ENCODE results near the gene KIR3DL1. TPM values are rescaled to one million over a fixed set of nuclear protein-coding genes. Genes with fewer than 3 reads are reported as not detected.
"Not testable (repeated sequence)": the region's sequence is repeated elsewhere in the genome, so short reads cannot be mapped to it uniquely, and the experiment has no call there.

The KIR3DL1 gene
- total and polyA plus RNA-seq, 2 donors (not counting 1 experiment from before 2014, with no cell fraction given) = not detected

DNA sequence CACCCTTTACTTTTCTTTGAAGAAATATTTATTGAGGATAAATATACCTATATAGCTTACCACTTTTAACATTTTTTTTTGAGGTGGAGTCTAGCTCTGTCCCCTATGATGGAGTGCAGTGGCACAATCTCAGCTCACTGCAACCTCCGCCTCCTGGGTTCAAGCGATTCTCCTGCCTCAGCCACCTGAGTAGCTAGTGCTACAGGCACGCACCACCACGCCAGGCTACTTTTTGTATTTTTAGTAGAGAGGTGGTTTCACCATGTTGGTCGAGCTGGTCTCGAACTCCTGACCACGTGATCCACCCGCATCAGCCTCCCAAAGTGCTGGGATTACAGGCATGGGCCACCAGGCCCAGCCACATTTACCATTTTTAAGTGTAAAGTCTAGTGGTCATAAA is 40.4 kb upstream of the KIR3DL1 start:
- not testable (repeated sequence) for H3K9me3 ChIP-seq (ENCODE audit: control insufficient read depth, insufficient read depth, low read depth, low read length); H3K36me3 ChIP-seq (ENCODE audit: control insufficient read depth, insufficient read depth, low read length); H2AFZ ChIP-seq (ENCODE audit: low read length); H3K27me3 ChIP-seq (ENCODE audit: control insufficient read depth, insufficient read depth, low read length); H3K79me2 ChIP-seq (ENCODE audit: control insufficient read depth, insufficient read depth, low read length); DNase-seq (ENCODE audit: low read depth in 2 of 2); H4K20me1 ChIP-seq (ENCODE audit: control insufficient read depth, extremely low read depth, insufficient read depth, low read length); H3K4me1 ChIP-seq (ENCODE audit: control insufficient read depth, extremely low read depth, insufficient read depth, low read length); H3K9ac ChIP-seq (ENCODE audit: insufficient read depth, low read length); H3K27ac ChIP-seq (ENCODE audit: insufficient read depth, low read length); H3K4me2 ChIP-seq (ENCODE audit: extremely low read depth, insufficient read depth, low read length); H3K4me3 ChIP-seq (replicated peaks in 1 of 4; ENCODE audit: control extremely low read depth in 1 of 4, insufficient read depth in 1 of 4, low read depth in 3 of 4, low read length in 4 of 4)

GRCh38 chr19:54777851-54778250 is 38.4 kb upstream of the KIR3DL1 start:
- not testable (repeated sequence) for H3K4me3 ChIP-seq (replicated peaks in 1 of 4; ENCODE audit: control extremely low read depth in 1 of 4, insufficient read depth in 1 of 4, low read depth in 3 of 4, low read length in 4 of 4); H3K36me3 ChIP-seq (ENCODE audit: control insufficient read depth, insufficient read depth, low read length); H4K20me1 ChIP-seq (ENCODE audit: control insufficient read depth, extremely low read depth, insufficient read depth, low read length); H3K4me2 ChIP-seq (ENCODE audit: extremely low read depth, insufficient read depth, low read length); H3K9me3 ChIP-seq (ENCODE audit: control insufficient read depth, insufficient read depth, low read depth, low read length); H3K27me3 ChIP-seq (ENCODE audit: control insufficient read depth, insufficient read depth, low read length); H3K9ac ChIP-seq (ENCODE audit: insufficient read depth, low read length); DNase-seq (ENCODE audit: low read depth in 2 of 2); H3K79me2 ChIP-seq (ENCODE audit: control insufficient read depth, insufficient read depth, low read length); H2AFZ ChIP-seq (ENCODE audit: low read length); H3K27ac ChIP-seq (ENCODE audit: insufficient read depth, low read length); H3K4me1 ChIP-seq (ENCODE audit: control insufficient read depth, extremely low read depth, insufficient read depth, low read length)

GRCh38 chr19:54778896-54779295 is 37.4 kb upstream of the KIR3DL1 start:
- not testable (repeated sequence) for H3K4me3 ChIP-seq (replicated peaks in 1 of 4; ENCODE audit: control extremely low read depth in 1 of 4, insufficient read depth in 1 of 4, low read depth in 3 of 4, low read length in 4 of 4); DNase-seq (ENCODE audit: low read depth in 2 of 2); H3K36me3 ChIP-seq (ENCODE audit: control insufficient read depth, insufficient read depth, low read length); H3K4me2 ChIP-seq (ENCODE audit: extremely low read depth, insufficient read depth, low read length); H4K20me1 ChIP-seq (ENCODE audit: control insufficient read depth, extremely low read depth, insufficient read depth, low read length); H3K27me3 ChIP-seq (ENCODE audit: control insufficient read depth, insufficient read depth, low read length); H3K9me3 ChIP-seq (ENCODE audit: control insufficient read depth, insufficient read depth, low read depth, low read length); H3K79me2 ChIP-seq (ENCODE audit: control insufficient read depth, insufficient read depth, low read length); H3K4me1 ChIP-seq (ENCODE audit: control insufficient read depth, extremely low read depth, insufficient read depth, low read length); H2AFZ ChIP-seq (ENCODE audit: low read length); H3K27ac ChIP-seq (ENCODE audit: insufficient read depth, low read length); H3K9ac ChIP-seq (ENCODE audit: insufficient read depth, low read length)

DNA sequence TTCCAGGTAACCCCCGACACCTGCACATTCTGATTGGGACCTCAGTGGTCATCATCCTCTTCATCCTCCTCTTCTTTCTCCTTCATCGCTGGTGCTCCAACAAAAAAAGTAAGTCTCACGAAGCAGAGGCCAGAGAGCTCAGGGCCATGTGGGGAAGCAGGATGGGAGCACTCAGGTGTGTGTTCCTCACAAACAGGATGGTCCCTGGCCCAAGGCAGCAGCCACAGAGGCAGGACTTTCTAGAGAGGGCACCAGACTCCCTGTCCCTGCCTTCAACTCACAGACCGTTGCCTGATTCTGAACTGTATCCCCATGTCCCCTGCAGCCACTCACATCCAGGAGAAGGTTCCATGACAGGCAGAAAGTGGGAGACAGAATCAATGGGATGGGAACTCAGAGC is 33.4 kb upstream of the KIR3DL1 start:
- H3K27ac ChIP-seq (ENCODE audit: insufficient read depth, low read length); DNase-seq (ENCODE audit: low read depth in 2 of 2): not testable (repeated sequence)

GRCh38 chr19:54786091-54786723 is 30.1 kb upstream of the KIR3DL1 start:
- not testable (repeated sequence) for H3K79me2 ChIP-seq (ENCODE audit: control insufficient read depth, insufficient read depth, low read length); H3K9me3 ChIP-seq (ENCODE audit: control insufficient read depth, insufficient read depth, low read depth, low read length); H3K4me1 ChIP-seq (ENCODE audit: control insufficient read depth, extremely low read depth, insufficient read depth, low read length); H3K9ac ChIP-seq (ENCODE audit: insufficient read depth, low read length); H3K4me2 ChIP-seq (ENCODE audit: extremely low read depth, insufficient read depth, low read length); H3K36me3 ChIP-seq (ENCODE audit: control insufficient read depth, insufficient read depth, low read length); H3K27me3 ChIP-seq (ENCODE audit: control insufficient read depth, insufficient read depth, low read length); H4K20me1 ChIP-seq (ENCODE audit: control insufficient read depth, extremely low read depth, insufficient read depth, low read length); H3K4me3 ChIP-seq (replicated peaks in 1 of 4; ENCODE audit: control extremely low read depth in 1 of 4, insufficient read depth in 1 of 4, low read depth in 3 of 4, low read length in 4 of 4); H3K27ac ChIP-seq (ENCODE audit: insufficient read depth, low read length); DNase-seq (ENCODE audit: low read depth in 2 of 2); H2AFZ ChIP-seq (ENCODE audit: low read length)

More for the DNA sequence above, 33.4 kb upstream of the KIR3DL1 start:
- not testable (repeated sequence) for H3K27me3 ChIP-seq (ENCODE audit: control insufficient read depth, insufficient read depth, low read length); H3K4me2 ChIP-seq (ENCODE audit: extremely low read depth, insufficient read depth, low read length); H3K4me1 ChIP-seq (ENCODE audit: control insufficient read depth, extremely low read depth, insufficient read depth, low read length); H3K9ac ChIP-seq (ENCODE audit: insufficient read depth, low read length); H3K4me3 ChIP-seq (replicated peaks in 1 of 4; ENCODE audit: control extremely low read depth in 1 of 4, insufficient read depth in 1 of 4, low read depth in 3 of 4, low read length in 4 of 4); H4K20me1 ChIP-seq (ENCODE audit: control insufficient read depth, extremely low read depth, insufficient read depth, low read length); H2AFZ ChIP-seq (ENCODE audit: low read length); H3K36me3 ChIP-seq (ENCODE audit: control insufficient read depth, insufficient read depth, low read length); H3K79me2 ChIP-seq (ENCODE audit: control insufficient read depth, insufficient read depth, low read length); H3K9me3 ChIP-seq (ENCODE audit: control insufficient read depth, insufficient read depth, low read depth, low read length)

DNA sequence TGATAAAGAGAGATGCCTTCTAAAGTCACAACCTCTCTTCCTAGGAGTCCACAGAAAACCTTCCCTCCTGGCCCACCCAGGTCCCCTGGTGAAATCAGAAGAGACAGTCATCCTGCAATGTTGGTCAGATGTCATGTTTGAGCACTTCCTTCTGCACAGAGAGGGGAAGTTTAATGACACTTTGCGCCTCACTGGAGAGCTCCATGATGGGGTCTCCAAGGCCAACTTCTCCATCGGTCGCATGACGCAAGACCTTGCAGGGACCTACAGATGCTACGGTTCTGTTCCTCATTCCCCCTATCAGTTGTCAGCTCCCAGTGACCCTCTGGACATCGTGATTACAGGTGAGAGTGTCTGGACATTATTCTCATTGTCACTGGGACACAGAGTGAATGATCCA is 28.1 kb upstream of the KIR3DL1 start:
- not testable (repeated sequence) for DNase-seq (ENCODE audit: low read depth in 2 of 2); H3K4me3 ChIP-seq (replicated peaks in 1 of 4; ENCODE audit: control extremely low read depth in 1 of 4, insufficient read depth in 1 of 4, low read depth in 3 of 4, low read length in 4 of 4); H3K4me1 ChIP-seq (ENCODE audit: control insufficient read depth, extremely low read depth, insufficient read depth, low read length); H3K79me2 ChIP-seq (ENCODE audit: control insufficient read depth, insufficient read depth, low read length); H4K20me1 ChIP-seq (ENCODE audit: control insufficient read depth, extremely low read depth, insufficient read depth, low read length); H3K4me2 ChIP-seq (ENCODE audit: extremely low read depth, insufficient read depth, low read length); H3K27ac ChIP-seq (ENCODE audit: insufficient read depth, low read length); H3K9me3 ChIP-seq (ENCODE audit: control insufficient read depth, insufficient read depth, low read depth, low read length); H2AFZ ChIP-seq (ENCODE audit: low read length); H3K27me3 ChIP-seq (ENCODE audit: control insufficient read depth, insufficient read depth, low read length); H3K36me3 ChIP-seq (ENCODE audit: control insufficient read depth, insufficient read depth, low read length); H3K9ac ChIP-seq (ENCODE audit: insufficient read depth, low read length)

All from fibroblast of lung (primary cell).